Nephron progenitor cell (in vitro differentiated cells): ENCODE measurements around the gene FRMD4A.
A peak's percentile ranks its signal among the peaks of the same experiment; 100 is the strongest.

Experiments used
- DNase-seq: peaks from one replicate; pipeline ENCODE4 v3.0.0; 2021
- H3K27ac Mint-ChIP-seq: 2 replicates; pipeline ENCODE4 v1.8.0; 2021; ENCODE audit warnings: mild to moderate bottlenecking, moderate library complexity, mixed read lengths
- H3K27me3 Mint-ChIP-seq: 2 replicates; pipeline ENCODE4 v1.8.0; 2021; ENCODE audit warnings: mild to moderate bottlenecking, low read depth, mixed read lengths; ENCODE audit not compliant: poor library complexity
- H3K36me3 Mint-ChIP-seq: 2 replicates; pipeline ENCODE4 v1.8.0; 2021; ENCODE audit warnings: low read depth, mixed read lengths
- H3K4me1 Mint-ChIP-seq: 2 replicates; pipeline ENCODE4 v1.8.0; 2021; ENCODE audit warnings: mixed read lengths
- H3K4me3 Mint-ChIP-seq: 2 replicates; pipeline ENCODE4 v1.8.0; 2021; ENCODE audit warnings: mild to moderate bottlenecking, moderate library complexity, mixed read lengths
- H3K9me3 Mint-ChIP-seq: 2 replicates; pipeline ENCODE4 v1.8.0; 2021; ENCODE audit warnings: mild to moderate bottlenecking, moderate library complexity, mixed read lengths
- CTCF ChIP-seq: fragments of 200-600 bp; sonication (generic); IDR thresholded peaks from 2 replicates; pipeline ENCODE4 v1.5.0; 2021; ENCODE audit warnings: antibody characterized with exemption

Gene FRMD4A

GRCh38 chr10:14089556-14090292 is 241.0 kb downstream of the FRMD4A start:
- no peak for TF ChIP-seq CTCF
- Mint-ChIP-seq H3K36me3 (no peaks in the 10 kb centered on the region), H3K27ac (peak overlapping the region; percentile 32), H3K4me1 (peaks cover 74% of the 10 kb centered on the region), H3K4me3 (no peak overlapping the region), H3K9me3 (no peaks in the 10 kb centered on the region), H3K27me3 (peaks cover 7% of the 10 kb centered on the region)
- DNase-seq: no peak

DNA sequence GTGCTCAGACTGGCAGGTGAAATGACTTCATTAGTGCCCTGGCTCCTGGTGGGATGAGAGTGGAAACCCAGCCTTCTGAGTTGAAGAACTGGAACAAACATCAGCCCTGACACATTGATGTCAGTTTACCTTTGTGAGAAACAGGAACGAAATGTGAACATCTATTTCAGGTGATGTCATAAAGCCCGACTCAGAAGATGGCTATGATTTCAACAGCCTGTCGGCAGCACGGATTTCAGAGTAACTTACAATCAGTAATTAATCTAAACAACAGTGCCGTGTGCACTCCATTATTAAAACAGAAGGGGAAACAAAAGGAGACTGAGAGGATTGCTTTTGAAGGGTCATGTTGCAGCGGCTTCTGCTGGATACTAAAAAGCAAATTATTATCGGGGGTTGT is 243.2 kb downstream of the FRMD4A start:
- Mint-ChIP-seq H3K27me3 (peaks cover 11% of the 10 kb centered on the region), H3K27ac (peak overlapping the region; percentile 30), H3K36me3 (no peaks in the 10 kb centered on the region), H3K4me1 (peaks cover 55% of the 10 kb centered on the region), H3K4me3 (no peak overlapping the region), H3K9me3 (no peaks in the 10 kb centered on the region)
- TF ChIP-seq CTCF: no peak
- no peak for DNase-seq

GRCh38 chr10:14086596-14086995 is 244.1 kb downstream of the FRMD4A start:
- DNase-seq: no peak
- no peak overlapping the region for H3K4me3 Mint-ChIP-seq
- TF ChIP-seq CTCF: no peak
- H3K27ac Mint-ChIP-seq: no peak overlapping the region
- peaks cover 47% of the 10 kb centered on the region for H3K4me1 Mint-ChIP-seq
- H3K27me3 Mint-ChIP-seq: peaks cover 11% of the 10 kb centered on the region
- no peaks in the 10 kb centered on the region for H3K9me3 Mint-ChIP-seq
- H3K36me3 Mint-ChIP-seq: no peaks in the 10 kb centered on the region

DNA sequence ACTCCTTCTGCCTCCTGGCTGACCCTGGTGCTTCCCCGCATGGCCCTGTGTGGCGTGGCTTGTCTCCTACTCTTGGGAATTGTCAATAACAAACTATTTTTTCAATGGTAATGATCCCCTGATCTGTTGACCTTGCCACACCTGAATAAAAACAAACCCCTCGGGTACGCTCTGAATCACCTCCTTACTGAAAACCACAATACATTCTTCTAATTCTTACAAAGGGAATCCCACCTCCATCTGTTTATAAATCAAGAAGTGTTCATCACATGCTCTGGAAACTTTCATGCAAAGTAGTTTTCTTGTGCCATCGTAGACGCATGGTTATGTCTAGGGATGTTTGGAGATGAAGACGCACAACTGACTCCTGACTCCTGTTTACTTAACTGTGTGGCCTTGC is 245.8 kb downstream of the FRMD4A start:
- TF ChIP-seq CTCF: no peak
- no peak overlapping the region for H3K27ac Mint-ChIP-seq
- H3K4me1 Mint-ChIP-seq: peaks cover 43% of the 10 kb centered on the region
- H3K4me3 Mint-ChIP-seq: no peak overlapping the region
- no peaks in the 10 kb centered on the region for H3K9me3 Mint-ChIP-seq
- peaks cover 7% of the 10 kb centered on the region for H3K27me3 Mint-ChIP-seq
- H3K36me3 Mint-ChIP-seq: no peaks in the 10 kb centered on the region
- no peak for DNase-seq

GRCh38 chr10:14080795-14081194 is 249.9 kb downstream of the FRMD4A start:
- H3K27ac Mint-ChIP-seq: no peak overlapping the region
- peaks cover 19% of the 10 kb centered on the region for H3K9me3 Mint-ChIP-seq
- H3K36me3 Mint-ChIP-seq: peaks cover 4% of the 10 kb centered on the region
- DNase-seq: no peak
- peaks cover 14% of the 10 kb centered on the region for H3K4me1 Mint-ChIP-seq
- peaks cover 11% of the 10 kb centered on the region for H3K27me3 Mint-ChIP-seq
- no peak overlapping the region for H3K4me3 Mint-ChIP-seq
- TF ChIP-seq CTCF: no peak

DNA sequence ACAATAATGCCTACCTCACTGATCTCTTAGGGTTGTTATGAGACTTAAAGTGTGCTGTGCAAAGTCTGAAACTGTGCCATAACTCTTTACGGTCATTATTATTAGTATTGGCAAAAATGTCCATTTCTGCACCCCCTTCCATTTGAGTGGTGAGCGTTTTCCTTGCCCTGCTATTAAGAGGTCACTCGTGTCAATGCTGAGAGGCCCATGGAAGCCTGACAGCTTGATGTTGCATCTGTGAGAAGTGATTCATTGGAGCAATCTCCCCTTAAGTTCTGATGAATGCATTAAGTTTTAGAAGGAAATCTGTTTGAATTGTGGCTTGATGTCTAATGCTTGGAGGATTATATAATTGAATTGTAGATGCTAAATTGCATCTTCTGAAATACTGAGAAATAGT is 253.3 kb downstream of the FRMD4A start:
- Mint-ChIP-seq H3K27me3 (peaks cover 8% of the 10 kb centered on the region), H3K4me1 (peaks cover 5% of the 10 kb centered on the region), H3K9me3 (peaks cover 19% of the 10 kb centered on the region), H3K36me3 (peaks cover 4% of the 10 kb centered on the region), H3K4me3 (no peak overlapping the region), H3K27ac (no peak overlapping the region)
- TF ChIP-seq CTCF: no peak
- no peak for DNase-seq
